Fibroblast of gingiva (primary cell): ENCODE results near the gene CHL1.

Source experiments
- DNase-seq: peaks from one replicate; pipeline ENCODE4 v3.0.0-alpha.2; 2011; ENCODE audit warnings: low read depth

The CHL1 gene

GRCh38 chr3:196311-197148 is at the start of gene CHL1:
CHL1 (plus strand) TSS chr3:196763; CDS start chr3:319777, 123,014 bp downstream.
- DNase-seq: no peak

- DNase-seq: no peak
These were observed 44.9 kb upstream of the CHL1 start for GRCh38 chr3:151614-152189.

GRCh38 chr3:159974-160373 is 36.6 kb upstream of the CHL1 start:
- DNase-seq: no peak

DNA sequence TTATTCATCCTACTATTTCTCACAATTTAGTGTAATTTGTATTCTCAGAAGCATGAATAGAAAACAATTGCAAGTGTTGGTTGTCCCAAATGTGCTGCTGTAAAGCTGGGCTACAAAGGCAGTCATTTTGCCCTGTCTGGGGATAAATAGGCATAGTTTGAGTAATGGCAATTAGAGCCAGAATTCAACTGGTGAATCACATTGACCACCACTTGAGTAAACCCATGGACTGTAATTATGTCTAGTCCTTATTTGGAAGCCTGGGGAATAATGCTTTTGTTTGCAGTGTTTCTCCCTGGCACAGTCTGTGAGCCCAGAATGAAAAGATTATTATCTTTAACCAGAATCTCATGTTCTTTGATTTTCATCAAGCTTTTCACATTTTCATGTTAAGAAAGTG is 30.5 kb upstream of the CHL1 start:
- no peak for DNase-seq

DNA sequence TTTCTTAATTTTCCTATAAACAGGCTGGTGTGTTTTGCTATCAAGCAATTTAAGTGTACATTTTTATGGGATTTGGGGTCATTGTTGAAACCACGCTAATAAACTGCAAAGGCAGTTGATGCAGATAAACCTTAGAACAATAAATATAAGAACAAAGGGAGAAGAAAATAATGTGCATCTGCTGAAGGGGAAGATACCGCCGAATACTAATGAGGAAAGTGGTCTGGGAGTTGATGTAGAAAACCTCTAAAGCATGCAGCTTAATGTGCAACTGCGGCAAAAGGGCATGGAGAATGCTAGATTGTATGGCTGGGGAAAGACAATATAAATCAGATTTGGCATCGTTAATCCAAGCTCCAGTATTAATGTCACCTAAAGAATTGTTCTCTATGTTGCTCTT is 29.8 kb upstream of the CHL1 start:
- no peak for DNase-seq

DNA sequence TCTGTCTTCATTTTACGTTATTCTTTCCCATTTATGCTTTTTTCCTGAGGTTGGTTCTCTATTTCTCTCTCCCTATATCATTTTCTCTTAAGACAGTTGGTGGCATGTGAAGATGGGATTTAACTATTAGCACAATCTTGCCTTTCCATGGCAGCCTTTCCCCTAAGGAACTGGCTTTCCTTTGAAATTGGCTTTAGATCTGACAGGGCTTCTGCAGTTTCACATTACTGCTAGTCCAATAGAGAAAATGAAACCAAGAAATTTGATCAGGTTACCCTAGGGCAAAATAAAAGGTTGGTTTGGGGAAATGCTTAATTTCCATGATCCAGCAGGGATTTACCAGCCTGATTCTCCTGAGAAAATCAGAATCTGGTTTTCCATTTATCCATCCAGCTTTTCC is 22.7 kb upstream of the CHL1 start:
- DNase-seq: no peak

DNA sequence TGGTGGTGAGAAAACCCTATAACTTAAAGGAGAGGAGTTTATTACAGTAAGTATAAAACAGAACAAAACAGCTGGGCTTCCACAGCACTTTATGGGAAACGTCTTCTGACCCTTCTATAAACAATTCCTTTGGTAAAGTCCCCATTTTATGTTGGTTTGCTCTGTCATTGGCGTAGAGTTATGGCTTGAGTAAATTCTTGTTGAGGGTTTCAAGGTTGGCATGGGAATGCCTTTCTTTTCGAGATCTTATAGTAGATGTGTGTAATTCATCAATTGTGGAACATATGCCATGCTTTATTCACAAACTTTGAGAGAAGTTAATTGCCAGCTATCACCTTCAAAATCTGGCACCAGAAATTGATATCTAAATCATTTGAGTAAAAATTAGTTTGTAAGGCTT is 11.6 kb upstream of the CHL1 start:
- no peak for DNase-seq

DNA sequence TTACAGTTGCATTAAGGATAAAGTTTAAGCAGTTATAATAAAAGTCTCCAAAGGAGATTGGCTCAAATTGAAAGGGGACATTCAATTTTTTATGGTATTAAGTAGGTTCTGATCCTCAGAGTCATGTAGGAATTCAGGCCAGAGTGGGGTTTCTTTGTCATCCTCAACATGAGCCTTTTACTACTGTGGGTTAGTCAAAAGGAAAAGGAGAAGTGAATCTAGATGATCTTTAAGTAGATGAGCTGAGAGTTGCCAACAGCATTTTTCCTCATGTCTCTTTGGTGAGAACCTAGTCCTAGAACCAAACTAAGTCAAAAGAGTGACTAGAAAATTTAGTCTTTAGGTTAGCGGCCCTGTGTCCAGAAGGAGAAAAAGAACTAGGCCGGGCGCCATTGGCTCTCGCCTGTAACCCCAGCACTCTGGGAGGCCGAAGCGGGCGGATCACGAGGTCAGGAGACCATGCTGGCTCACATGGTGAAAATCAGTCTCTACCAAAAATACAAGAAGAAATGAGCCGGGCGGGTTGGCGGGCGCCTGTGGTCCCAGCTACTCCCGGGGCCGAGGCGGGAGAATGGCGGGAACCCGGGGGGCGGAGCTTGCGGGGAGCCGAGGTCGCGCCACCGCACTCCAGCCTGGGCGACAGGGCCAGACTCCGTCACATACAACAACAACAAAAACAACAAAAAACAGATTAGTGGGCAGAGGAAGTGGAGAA is 4.2 kb upstream of the CHL1 start:
- DNase-seq: no peak

GRCh38 chr3:194001-194400 is 2.6 kb upstream of the CHL1 start:
- DNase-seq: no peak

- DNase-seq: no peak
These were observed 2.1 kb upstream of the CHL1 start for GRCh38 chr3:194421-194820.

DNA sequence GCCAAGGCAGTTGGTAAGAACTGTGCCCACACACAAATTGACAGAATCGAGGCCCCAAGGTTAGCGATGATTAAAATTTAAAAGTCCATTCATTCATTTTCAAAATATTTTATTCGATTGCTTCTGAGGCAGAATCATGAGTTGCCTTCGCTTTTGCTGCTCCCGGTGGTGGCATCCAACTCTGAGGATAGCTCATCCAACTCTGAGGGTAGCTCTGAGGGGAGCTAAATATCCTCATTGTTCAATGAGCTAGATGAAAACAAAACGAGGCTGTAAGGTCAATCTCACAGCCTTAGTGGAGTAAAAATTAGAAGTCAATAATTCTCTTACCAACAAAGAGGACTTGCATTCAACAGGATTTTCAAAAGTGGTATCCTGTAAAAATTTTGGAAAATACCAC is 897 bp upstream of the CHL1 start:
- no peak for DNase-seq

GRCh38 chr3:197149-197827 is 725 bp downstream of the CHL1 start:
- DNase-seq: no peak

DNA sequence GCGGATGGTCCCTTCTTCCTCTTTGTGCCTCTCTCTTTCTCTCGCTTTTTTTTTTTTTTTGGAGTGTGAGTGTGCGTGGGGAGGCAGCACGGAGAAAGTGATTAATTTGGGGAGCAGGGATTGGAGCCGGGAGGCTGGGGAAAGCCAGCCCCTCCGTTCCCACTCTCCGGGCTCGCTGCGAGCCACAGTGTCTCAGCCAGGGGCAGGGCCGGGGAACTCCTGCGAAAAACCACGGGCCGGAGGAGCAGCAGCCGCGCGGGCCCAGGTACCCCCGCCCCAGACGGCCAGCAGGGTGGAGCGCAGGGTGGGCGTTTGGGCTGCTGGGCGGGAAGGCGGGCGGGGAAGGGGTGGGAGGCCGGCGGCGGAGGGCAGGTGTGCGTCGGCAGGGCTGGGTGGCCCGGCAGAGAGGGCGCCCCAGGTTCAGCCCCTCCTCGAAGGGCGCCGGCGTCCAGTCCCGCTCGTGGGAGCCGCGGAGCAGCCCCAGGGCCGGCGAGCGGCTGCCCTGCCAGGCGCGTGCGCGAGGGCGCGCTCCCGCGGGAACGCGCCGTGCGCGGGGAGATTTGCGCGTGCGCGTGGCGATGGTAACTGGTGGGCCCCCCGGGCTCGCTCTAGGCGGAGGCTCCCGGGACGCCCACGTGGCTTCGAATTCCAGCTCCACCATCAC is 1.4 kb downstream of the CHL1 start:
- no peak for DNase-seq

DNA sequence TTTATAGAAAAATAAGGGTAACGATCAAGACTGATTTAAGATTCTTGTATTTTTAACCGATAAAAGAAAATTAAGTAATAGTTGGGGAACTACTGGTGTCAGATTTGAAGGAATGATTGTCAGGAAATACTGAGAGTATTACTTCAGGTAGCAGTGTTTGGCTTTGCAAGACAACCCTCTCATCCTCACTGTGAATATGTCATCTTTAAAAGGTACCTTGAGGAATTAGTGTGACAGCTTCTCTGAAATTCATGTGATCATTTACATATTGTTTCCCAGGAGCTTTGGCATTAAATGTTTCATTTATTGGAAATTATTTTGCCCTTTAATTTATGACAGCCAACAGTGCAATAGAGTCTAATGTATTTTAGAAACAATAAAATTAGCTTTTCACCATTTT is 3.3 kb downstream of the CHL1 start:
- no peak for DNase-seq

DNA sequence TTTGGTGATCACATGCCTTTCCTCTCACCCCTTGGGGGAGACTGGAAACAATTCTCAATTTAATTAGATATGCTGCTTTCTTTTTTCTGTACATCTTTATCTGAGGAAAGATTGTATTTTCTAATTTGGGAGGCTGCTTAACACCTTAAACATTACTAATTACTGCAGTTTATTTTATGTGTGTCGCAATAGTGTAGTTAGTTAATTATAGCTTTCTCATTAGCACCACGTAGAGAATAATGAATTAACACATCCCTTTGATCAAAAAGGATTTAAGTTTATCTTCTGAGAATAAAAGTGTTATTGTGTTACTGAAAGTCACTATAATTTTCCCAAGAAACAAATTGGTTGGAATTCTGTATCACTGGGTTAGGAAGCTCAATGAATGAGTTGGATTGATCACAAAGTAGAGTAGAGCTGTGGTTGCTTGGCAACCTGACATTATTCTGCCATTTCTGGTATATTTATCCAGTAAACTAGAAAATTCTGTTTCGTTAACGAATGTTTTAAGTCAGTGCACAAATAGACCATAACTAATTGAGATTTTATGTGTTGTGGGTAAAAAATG is 4.3 kb downstream of the CHL1 start:
- no peak for DNase-seq

- no peak for DNase-seq
These were observed 7.5 kb downstream of the CHL1 start for GRCh38 chr3:204102-204501.

DNA sequence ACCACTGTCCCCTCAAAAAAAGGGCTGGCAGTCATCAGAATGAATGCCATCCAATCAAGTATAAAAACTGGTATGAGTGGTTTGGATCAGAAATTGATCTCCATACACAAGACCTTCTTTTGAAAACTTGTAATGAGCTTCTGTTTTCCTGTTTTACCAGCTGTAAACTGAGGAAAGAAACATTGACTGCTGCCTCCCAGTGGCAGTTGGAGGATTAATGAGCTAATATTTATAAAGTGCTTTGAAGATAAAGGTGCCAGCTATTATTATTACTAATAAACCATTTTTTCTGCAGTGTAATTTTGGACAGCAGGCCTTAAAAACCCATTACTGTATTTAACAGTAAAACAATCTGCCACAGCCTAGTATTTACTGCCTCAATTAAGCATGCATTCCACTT is 11.4 kb downstream of the CHL1 start:
- DNase-seq: no peak

- no peak for DNase-seq
These were observed 14.1 kb downstream of the CHL1 start for GRCh38 chr3:210669-211068.

DNA sequence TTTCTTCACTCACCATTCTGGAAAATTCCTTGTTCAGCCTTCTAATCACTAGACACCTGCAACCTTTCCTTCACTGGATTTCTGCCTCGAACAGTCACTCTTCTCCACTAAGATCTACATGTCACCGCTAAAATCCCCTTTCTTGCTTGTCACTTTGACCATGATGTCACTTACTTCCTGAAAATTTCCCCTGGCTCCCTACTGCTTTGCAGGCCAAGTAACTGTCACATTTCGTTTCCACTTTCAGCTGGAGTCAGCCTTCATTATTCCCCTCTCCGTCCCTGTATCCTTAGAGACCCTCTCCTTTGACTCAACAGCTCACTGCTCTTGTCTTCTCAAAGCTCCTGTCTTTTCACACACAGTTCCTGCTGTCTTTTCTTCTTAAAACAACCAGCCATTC is 15.9 kb downstream of the CHL1 start:
- DNase-seq: no peak

GRCh38 chr3:217099-217813 is 20.7 kb downstream of the CHL1 start:
- no peak for DNase-seq

DNA sequence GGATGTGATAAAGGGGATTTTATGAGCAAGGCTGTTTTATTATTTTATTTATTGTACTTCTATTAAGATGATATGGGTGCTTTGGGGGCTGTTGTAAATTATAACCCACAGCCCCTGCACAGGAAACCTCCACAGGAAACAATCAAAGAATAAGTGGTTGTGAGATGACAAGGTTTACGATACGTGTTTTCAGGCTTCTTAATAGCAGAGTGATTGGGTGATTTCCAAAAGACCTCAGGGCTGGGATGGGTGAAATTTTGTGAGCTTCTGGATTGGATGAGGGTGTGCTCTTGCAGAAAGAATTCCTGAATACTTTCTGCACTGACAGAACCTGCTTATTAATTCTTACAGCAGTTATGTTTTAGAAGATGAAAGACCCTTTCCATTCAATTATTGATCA is 21.4 kb downstream of the CHL1 start:
- no peak for DNase-seq
